Heart left ventricle (tissue), 13 donors: ENCODE data around the gene ANKRD30BL.
"Not testable (repeated sequence)": the region's sequence is repeated elsewhere in the genome, so short reads cannot be mapped to it uniquely, and the experiment has no call there.

Source experiments
- POLR2A ChIP-seq, 2 donors: fragments of 450-650 bp; IDR thresholded peaks; one replicate each; pipeline ENCODE4 v1.6.1; 2017; ENCODE audit warnings: antibody characterized with exemption in 2 of 2, mild to moderate bottlenecking in 2 of 2, moderate library complexity in 2 of 2
- TF ChIP-seq, protein P1 (sequence below), 12 donors: fragments of 200-600 bp; sonication (generic) in 4 of 12; IDR thresholded peaks; one replicate each; pipeline versions ENCODE4 v1.5.0 to v1.8.0; 2018 to 2022; ENCODE audit warnings: antibody characterized with exemption in 12 of 12, mild to moderate bottlenecking in 5 of 12
- donor health status: ischemic (EF 13 %, LVEDD 7.1; RV severe dilation, severe dysfunction).
- donor health status: DM: no; HTN: yes; CAD: no.
- donor health status: DM: no; HTN: no; CAD: no.
- donor health status: ischemic (EF 25% LVEDD 6.9; RV normal size, moderate dysfunction).
- donor health status: ischemic (EF 25% LVEDD 5.7; RV mildly dilated, moderate dysfunction).
- donor health status: ischemic (EF 35%, LVEDD 5.7; RV mildly dilated, moderate dysfunction).
- donor health status: nonischemic (EF 11% LVEDD 7.7; RV severe dilation, severe dysfunction).
- donor health status: DM: yes; HTN: yes; CAD: no.
- donor health status: PGD.
- donor health status: ischemic (EF 29% LVEDD 5.4; RV normal size, mild dysfunction).
- donor health status: nonischemic (EF 23%, LVEDD 6.1; RV moderate dilation, normal function).

DNA sequence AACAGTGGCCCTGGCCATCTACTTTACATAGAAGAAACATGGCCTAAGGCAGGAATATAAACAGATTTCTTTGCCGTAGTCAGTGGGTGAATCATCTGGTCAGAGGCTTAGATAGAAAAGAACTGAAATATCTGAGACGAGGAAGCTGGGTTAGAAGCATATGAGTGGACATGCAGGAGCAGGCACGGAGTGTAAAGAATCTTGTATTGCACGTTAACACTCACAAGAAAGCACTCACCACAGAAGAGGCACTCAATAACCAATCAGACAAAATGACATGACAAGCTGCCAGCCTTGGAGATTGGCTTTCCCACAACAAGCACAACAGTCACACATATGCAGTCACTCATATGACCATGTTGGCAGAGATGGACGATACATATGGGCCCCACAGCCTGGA, 31.1 kb upstream of the ANKRD30BL start:
- TF ChIP-seq, protein P1, sequence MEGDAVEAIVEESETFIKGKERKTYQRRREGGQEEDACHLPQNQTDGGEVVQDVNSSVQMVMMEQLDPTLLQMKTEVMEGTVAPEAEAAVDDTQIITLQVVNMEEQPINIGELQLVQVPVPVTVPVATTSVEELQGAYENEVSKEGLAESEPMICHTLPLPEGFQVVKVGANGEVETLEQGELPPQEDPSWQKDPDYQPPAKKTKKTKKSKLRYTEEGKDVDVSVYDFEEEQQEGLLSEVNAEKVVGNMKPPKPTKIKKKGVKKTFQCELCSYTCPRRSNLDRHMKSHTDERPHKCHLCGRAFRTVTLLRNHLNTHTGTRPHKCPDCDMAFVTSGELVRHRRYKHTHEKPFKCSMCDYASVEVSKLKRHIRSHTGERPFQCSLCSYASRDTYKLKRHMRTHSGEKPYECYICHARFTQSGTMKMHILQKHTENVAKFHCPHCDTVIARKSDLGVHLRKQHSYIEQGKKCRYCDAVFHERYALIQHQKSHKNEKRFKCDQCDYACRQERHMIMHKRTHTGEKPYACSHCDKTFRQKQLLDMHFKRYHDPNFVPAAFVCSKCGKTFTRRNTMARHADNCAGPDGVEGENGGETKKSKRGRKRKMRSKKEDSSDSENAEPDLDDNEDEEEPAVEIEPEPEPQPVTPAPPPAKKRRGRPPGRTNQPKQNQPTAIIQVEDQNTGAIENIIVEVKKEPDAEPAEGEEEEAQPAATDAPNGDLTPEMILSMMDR (IDR thresholded peaks at IDR 0.05) = not testable (repeated sequence)
- TF ChIP-seq POLR2A (IDR thresholded peaks at IDR 0.05) = not testable (repeated sequence)
